MM.1S (cell line): ENCODE results near the gene POMP.
"Not testable (repeated sequence)": the region's sequence is repeated elsewhere in the genome, so short reads cannot be mapped to it uniquely, and the experiment has no call there.

Experiments
- DNase-seq: peaks from one replicate; pipeline ENCODE4 v3.0.0-alpha.2; 2015
- H2AFZ ChIP-seq: fragments of 300-600 bp; sonication (generic); 2 replicates; pipeline ENCODE4 v1.6.0; 2016; ENCODE audit warnings: antibody characterized with exemption, low read length
- H3F3A ChIP-seq: fragments of 300-600 bp; sonication (generic); 2 replicates; pipeline ENCODE4 v1.6.1; 2016; ENCODE audit warnings: mild to moderate bottlenecking, antibody characterized with exemption, low read length, moderate library complexity, mixed read lengths; ENCODE audit not compliant: insufficient read depth
- H3K27ac ChIP-seq: fragments of 300-600 bp; sonication (generic); 2 replicates; pipeline ENCODE4 v1.5.1; 2016; ENCODE audit warnings: mild to moderate bottlenecking, low read length
- H3K27me3 ChIP-seq: fragments of 300-600 bp; sonication (generic); replicated peaks from 2 replicates; pipeline ENCODE4 v1.6.0; 2016; ENCODE audit warnings: low read length; ENCODE audit not compliant: insufficient read depth
- H3K36me3 ChIP-seq: fragments of 300-600 bp; sonication (generic); replicated peaks from 2 replicates; pipeline ENCODE4 v1.6.1; 2016; ENCODE audit warnings: mild to moderate bottlenecking, low read length, mixed read lengths; ENCODE audit not compliant: insufficient read depth
- H3K4me1 ChIP-seq: fragments of 300-600 bp; sonication (generic); 2 replicates; pipeline ENCODE4 v1.6.1; 2016; ENCODE audit warnings: low read length, mixed read lengths
- H3K4me2 ChIP-seq: fragments of 300-600 bp; sonication (generic); 2 replicates; pipeline ENCODE4 v1.6.0; 2016; ENCODE audit warnings: low read depth, low read length
- H3K4me3 ChIP-seq: fragments of 300-600 bp; sonication (generic); 2 replicates; pipeline ENCODE4 v1.5.1; 2016; ENCODE audit warnings: low read length, mixed read lengths
- H3K79me2 ChIP-seq: fragments of 300-600 bp; sonication (generic); 2 replicates; pipeline ENCODE4 v1.6.1; 2016; ENCODE audit warnings: mixed run types, low read length, mixed read lengths
- H3K9ac ChIP-seq: fragments of 300-600 bp; sonication (generic); 2 replicates; pipeline ENCODE4 v1.6.1; 2016; ENCODE audit warnings: low read length, mixed read lengths
- H3K9me2 ChIP-seq: fragments of 300-600 bp; sonication (generic); replicated peaks from 2 replicates; pipeline ENCODE4 v1.6.1; 2016; ENCODE audit warnings: mild to moderate bottlenecking, low read length, mixed read lengths; ENCODE audit not compliant: insufficient read depth
- H3K9me3 ChIP-seq: fragments of 300-600 bp; sonication (generic); replicated peaks from 2 replicates; pipeline ENCODE4 v1.6.1; 2016; ENCODE audit warnings: mild to moderate bottlenecking, low read length, mixed read lengths; ENCODE audit not compliant: insufficient read depth
- H4K20me1 ChIP-seq: fragments of 300-600 bp; sonication (generic); 2 replicates; pipeline ENCODE4 v1.6.1; 2016; ENCODE audit warnings: mild to moderate bottlenecking, low read length, moderate library complexity, mixed read lengths; ENCODE audit not compliant: insufficient read depth
- EZH2 ChIP-seq: fragments of 300-600 bp; sonication (generic); optimal IDR thresholded peaks from 2 replicates; pipeline ENCODE3; 2017; ENCODE audit warnings: low read depth, mild to moderate bottlenecking, antibody characterized with exemption, low read length, mixed read lengths
- EZH2phosphoT487 ChIP-seq: fragments of 300-600 bp; sonication (generic); IDR thresholded peaks from 2 replicates; pipeline ENCODE4 v1.6.1; 2018; ENCODE audit warnings: antibody characterized with exemption, low read length
- TF ChIP-seq, protein P1 (sequence below): fragments of 300-600 bp; sonication (generic); IDR thresholded peaks from 2 replicates; pipeline ENCODE4 v1.5.1; 2016; ENCODE audit warnings: antibody characterized with exemption, low read length, mixed read lengths

The POMP gene

GRCh38 chr13:28685892-28686291, 27.0 kb downstream of the POMP start:
- DNase-seq, result no peak
- Histone ChIP-seq H3K4me3 (no peak overlapping the region), H3F3A (no peaks in the 10 kb centered on the region), H3K9me2 (no peaks in the 10 kb centered on the region), H3K9ac (no peak overlapping the region), H3K27ac (no peak overlapping the region), H4K20me1 (no peaks in the 10 kb centered on the region), H2AFZ (no peak overlapping the region), H3K79me2 (no peaks in the 10 kb centered on the region), H3K36me3 (no peaks in the 10 kb centered on the region), H3K27me3 (no peaks in the 10 kb centered on the region), H3K4me1 (no peaks in the 10 kb centered on the region), H3K4me2 (no peak overlapping the region), H3K9me3 (no peaks in the 10 kb centered on the region)
- TF ChIP-seq, protein P1, sequence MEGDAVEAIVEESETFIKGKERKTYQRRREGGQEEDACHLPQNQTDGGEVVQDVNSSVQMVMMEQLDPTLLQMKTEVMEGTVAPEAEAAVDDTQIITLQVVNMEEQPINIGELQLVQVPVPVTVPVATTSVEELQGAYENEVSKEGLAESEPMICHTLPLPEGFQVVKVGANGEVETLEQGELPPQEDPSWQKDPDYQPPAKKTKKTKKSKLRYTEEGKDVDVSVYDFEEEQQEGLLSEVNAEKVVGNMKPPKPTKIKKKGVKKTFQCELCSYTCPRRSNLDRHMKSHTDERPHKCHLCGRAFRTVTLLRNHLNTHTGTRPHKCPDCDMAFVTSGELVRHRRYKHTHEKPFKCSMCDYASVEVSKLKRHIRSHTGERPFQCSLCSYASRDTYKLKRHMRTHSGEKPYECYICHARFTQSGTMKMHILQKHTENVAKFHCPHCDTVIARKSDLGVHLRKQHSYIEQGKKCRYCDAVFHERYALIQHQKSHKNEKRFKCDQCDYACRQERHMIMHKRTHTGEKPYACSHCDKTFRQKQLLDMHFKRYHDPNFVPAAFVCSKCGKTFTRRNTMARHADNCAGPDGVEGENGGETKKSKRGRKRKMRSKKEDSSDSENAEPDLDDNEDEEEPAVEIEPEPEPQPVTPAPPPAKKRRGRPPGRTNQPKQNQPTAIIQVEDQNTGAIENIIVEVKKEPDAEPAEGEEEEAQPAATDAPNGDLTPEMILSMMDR, result no peak
- no peak for TF ChIP-seq EZH2

DNA sequence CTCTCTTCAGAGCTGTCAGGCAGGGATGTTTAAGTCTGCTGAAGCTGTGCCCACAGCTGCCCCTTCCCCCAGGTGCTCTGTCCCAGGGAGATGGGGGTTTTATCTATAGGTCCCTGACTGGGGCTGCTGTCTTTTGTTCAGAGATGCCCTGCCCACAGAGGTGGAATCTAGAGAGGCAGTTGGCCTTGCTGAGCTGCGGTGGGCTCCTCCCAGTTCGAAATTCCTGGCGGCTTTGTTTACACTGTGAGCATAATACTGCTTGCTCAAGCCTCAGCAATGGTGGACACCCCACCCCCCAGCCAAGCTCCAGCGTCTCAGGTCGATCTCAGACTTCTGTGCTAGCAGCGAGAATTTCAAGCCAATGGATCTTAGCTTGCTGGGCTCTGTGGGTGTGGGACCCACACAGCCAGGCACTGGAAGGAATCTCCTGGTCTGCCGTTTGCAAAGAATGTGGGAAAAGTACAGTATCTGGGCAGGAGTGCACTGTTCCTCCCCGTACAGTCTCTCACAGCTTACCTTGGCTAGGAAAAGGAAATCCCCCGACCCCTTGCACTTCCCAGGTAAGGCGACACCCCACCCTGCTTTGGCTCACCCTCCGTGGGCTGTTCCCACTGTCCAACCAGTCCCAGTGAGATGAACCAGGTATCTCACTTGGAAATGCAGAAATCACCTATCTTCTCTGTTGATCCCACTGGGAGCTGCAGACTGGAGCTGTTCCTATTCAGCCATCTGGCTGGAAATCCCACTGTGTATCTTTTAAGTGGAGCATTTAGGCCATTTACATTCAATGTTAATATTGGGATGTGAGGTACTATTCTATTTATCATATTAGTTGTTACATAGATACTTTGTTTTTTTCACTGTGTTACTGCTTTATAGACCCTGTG, 34.9 kb downstream of the POMP start:
- H3K27me3 ChIP-seq, H3K9ac ChIP-seq, DNase-seq, H3F3A ChIP-seq, H3K36me3 ChIP-seq, H3K9me3 ChIP-seq, H3K9me2 ChIP-seq, H4K20me1 ChIP-seq, H2AFZ ChIP-seq, H3K4me3 ChIP-seq, H3K27ac ChIP-seq, H3K4me2 ChIP-seq, H3K4me1 ChIP-seq, H3K79me2 ChIP-seq: not testable (repeated sequence)

- Histone ChIP-seq H3K9me3 (no peaks in the 10 kb centered on the region), H3K4me1 (no peaks in the 10 kb centered on the region), H3K9me2 (no peaks in the 10 kb centered on the region), H3K27me3 (no peaks in the 10 kb centered on the region), H4K20me1 (no peaks in the 10 kb centered on the region), H3K4me3 (no peak overlapping the region), H3K36me3 (no peaks in the 10 kb centered on the region), H2AFZ (no peak overlapping the region), H3K9ac (no peak overlapping the region), H3K4me2 (no peak overlapping the region), H3F3A (no peaks in the 10 kb centered on the region), H3K79me2 (no peaks in the 10 kb centered on the region), H3K27ac (no peak overlapping the region)
- no peak for DNase-seq
- TF ChIP-seq EZH2, result no peak
- no peak for TF ChIP-seq EZH2phosphoT487
- TF ChIP-seq, protein P1, result no peak
Measured at GRCh38 chr13:28697441-28697840, 38.5 kb downstream of the POMP start.

DNA sequence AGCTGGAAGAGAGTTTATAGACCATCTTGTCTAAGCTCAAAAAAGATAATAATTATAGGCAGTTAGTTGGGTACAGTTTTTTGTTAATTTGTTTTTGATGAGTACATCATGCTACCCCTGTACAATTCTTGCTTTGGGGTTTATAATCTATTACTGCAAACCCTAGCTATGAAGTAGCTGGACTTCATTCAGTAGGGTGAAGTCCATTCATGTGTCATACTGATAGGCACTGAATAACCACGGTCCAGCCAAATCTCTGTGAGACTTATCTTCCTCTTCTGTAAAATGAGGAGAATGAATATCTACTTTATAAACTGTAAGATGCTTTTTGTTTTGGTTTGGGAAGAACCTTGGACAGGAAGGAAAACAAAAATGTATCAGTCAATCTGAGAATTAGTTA, 40.3 kb downstream of the POMP start:
- no peaks in the 10 kb centered on the region for H3K36me3 ChIP-seq
- no peak overlapping the region for H3K4me2 ChIP-seq
- TF ChIP-seq EZH2, result no peak
- TF ChIP-seq, protein P1, result no peak
- no peak for TF ChIP-seq EZH2phosphoT487
- no peaks in the 10 kb centered on the region for H3F3A ChIP-seq
- H3K27ac ChIP-seq, result no peak overlapping the region
- H4K20me1 ChIP-seq, result no peaks in the 10 kb centered on the region
- H3K4me3 ChIP-seq, result no peak overlapping the region
- no peaks in the 10 kb centered on the region for H3K27me3 ChIP-seq
- no peaks in the 10 kb centered on the region for H3K9me3 ChIP-seq
- no peak for DNase-seq
- H3K79me2 ChIP-seq, result no peaks in the 10 kb centered on the region
- H2AFZ ChIP-seq, result no peak overlapping the region
- no peaks in the 10 kb centered on the region for H3K9me2 ChIP-seq
- H3K4me1 ChIP-seq, result no peaks in the 10 kb centered on the region
- no peak overlapping the region for H3K9ac ChIP-seq
